Measurements from ENCODE around the gene SLC16A5.
"Not testable (repeated sequence)": the region's sequence is repeated elsewhere in the genome, so short reads cannot be mapped to it uniquely, and the experiment has no call there.

- not testable (repeated sequence) for TF ChIP-seq CTCF (optimal IDR thresholded peaks at IDR 0.05 in 1 of 3, IDR thresholded peaks at IDR 0.05 in 1 of 3, conservative IDR thresholded peaks at IDR 0.05 in 1 of 3; ENCODE audit: extremely low read depth in 1 of 3, insufficient read depth in 2 of 3, low read length in 3 of 3); EZH2 (IDR thresholded peaks at IDR 0.05; ENCODE audit: low read length)
Measured at GRCh38 chr17:75133607-75134347, 46.0 kb downstream of the SLC16A5 start.
